Thymus (tissue), 11 donors: ENCODE results near the gene OR52E2. TPM values are rescaled to one million over a fixed set of nuclear protein-coding genes. Genes with fewer than 3 reads are reported as not detected.
"Not testable (repeated sequence)": the region's sequence is repeated elsewhere in the genome, so short reads cannot be mapped to it uniquely, and the experiment has no call there.

ENCODE experiments used
- DNase-seq, 9 donors: peaks; one replicate each; pipeline ENCODE4 v3.0.0-alpha.2; 2013; ENCODE audit warnings: low spot score in 9 of 9, low read depth in 6 of 9, missing footprints in 1 of 9
- H3K27ac ChIP-seq, 2 donors: one replicate each; pipeline ENCODE4 v1.5.1; 2013; ENCODE audit warnings: control low read depth in 1 of 2, low read depth in 1 of 2, low read length in 1 of 2, mild to moderate bottlenecking in 1 of 2, moderate library complexity in 1 of 2
- H3K27me3 ChIP-seq, 2 donors: one replicate each; pipeline ENCODE4 v1.5.1; 2013; ENCODE audit warnings: low read length in 1 of 2; ENCODE audit not compliant: control insufficient read depth in 2 of 2, insufficient read depth in 1 of 2
- H3K36me3 ChIP-seq, 2 donors: one replicate each; pipeline ENCODE4 v1.5.1; 2013; ENCODE audit warnings: low read length in 1 of 2, mild to moderate bottlenecking in 1 of 2, moderate library complexity in 1 of 2; ENCODE audit not compliant: control insufficient read depth in 2 of 2, insufficient read depth in 2 of 2
- H3K4me1 ChIP-seq, 2 donors: one replicate each; pipeline ENCODE4 v1.5.1; 2013; ENCODE audit warnings: low read length in 2 of 2; ENCODE audit not compliant: control insufficient read depth in 2 of 2, insufficient read depth in 2 of 2
- H3K4me3 ChIP-seq, 2 donors: one replicate each; pipeline ENCODE4 v1.5.1; 2013; ENCODE audit warnings: low read length in 2 of 2, control low read depth in 1 of 2, mild to moderate bottlenecking in 1 of 2
- H3K9me3 ChIP-seq, 2 donors: one replicate each; pipeline ENCODE4 v1.5.1; 2013; ENCODE audit warnings: low read length in 1 of 2, mild to moderate bottlenecking in 1 of 2; ENCODE audit not compliant: control insufficient read depth in 2 of 2, insufficient read depth in 1 of 2
- WGBS: extraction: QIAGEN DNeasy Blood & Tissue Kit; methylation state at CpG from one replicate; pipeline ENCODE4 v1.1.7; 2013; 5-methylcytosine and 5-hydroxymethylcytosine counted together
- polyA plus RNA-seq: library from polyadenylated mRNA; stranded (reverse); fragments of 200-250 nt; gene quantifications from one replicate; pipeline ENCODE4 v1.2.3, GENCODE V29; 2013
- total RNA-seq: library from RNA; stranded (reverse); fragments of 120-200 nt; gene quantifications from one replicate; pipeline ENCODE4 v1.2.4, GENCODE V29; 2013
- donor health status: healthy.

OR52E2 gene
- total and polyA plus RNA-seq, 2 donors: not detected

DNA sequence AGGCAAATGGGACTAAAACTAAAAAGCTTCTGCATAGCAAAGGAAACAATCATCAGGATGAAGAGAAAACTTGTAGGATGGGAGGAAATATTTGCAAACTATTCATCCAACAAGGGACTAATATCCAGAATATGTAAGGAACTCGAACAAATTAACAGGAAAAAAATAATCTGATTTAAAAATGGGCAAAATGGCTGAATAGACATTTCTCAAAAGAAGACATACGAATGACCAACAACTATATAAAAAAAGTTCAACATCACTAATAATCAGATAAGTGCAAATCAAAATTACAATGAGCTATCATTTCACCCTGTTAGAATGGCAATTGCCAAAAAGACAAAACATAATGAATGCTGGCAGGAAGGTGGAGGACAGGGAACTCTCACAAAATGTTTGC is 22.0 kb upstream of the OR52E2 start:
- H3K4me3 ChIP-seq: no peak overlapping the region
- no peak overlapping the region for H3K27ac ChIP-seq
- H3K27me3 ChIP-seq: no peaks in the 10 kb centered on the region
- 88% methylated on average over 2 of the region's 2 CpGs for WGBS
- no peak for DNase-seq
- no peaks in the 10 kb centered on the region for H3K4me1 ChIP-seq
- H3K9me3 ChIP-seq: no peaks in the 10 kb centered on the region
- no peaks in the 10 kb centered on the region for H3K36me3 ChIP-seq

DNA sequence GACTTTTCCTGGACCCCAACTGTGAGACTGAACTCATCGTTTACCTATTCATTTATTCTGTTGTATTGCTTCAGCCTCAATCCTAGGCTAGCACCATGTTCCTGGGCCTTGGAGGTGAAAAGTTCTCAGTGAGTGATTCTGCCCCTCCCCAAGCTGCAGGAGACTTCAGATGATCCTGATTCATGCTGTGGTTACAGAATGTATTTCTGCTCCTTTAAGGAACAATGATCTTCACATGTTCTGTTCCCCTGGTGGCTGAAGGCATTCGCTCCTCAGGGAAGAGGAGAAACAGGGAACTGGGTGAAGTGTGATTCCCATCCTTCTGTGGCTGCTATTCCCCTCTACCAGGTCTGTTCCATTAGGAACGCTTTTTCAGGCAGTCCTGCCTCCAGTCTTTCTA is 12.4 kb upstream of the OR52E2 start:
- WGBS: 70% methylated on average over 3 of the region's 3 CpGs
- no peaks in the 10 kb centered on the region for H3K36me3 ChIP-seq
- H3K27ac ChIP-seq: no peak overlapping the region
- no peaks in the 10 kb centered on the region for H3K9me3 ChIP-seq
- no peaks in the 10 kb centered on the region for H3K4me1 ChIP-seq
- no peak for DNase-seq
- no peak overlapping the region for H3K4me3 ChIP-seq
- no peaks in the 10 kb centered on the region for H3K27me3 ChIP-seq

DNA sequence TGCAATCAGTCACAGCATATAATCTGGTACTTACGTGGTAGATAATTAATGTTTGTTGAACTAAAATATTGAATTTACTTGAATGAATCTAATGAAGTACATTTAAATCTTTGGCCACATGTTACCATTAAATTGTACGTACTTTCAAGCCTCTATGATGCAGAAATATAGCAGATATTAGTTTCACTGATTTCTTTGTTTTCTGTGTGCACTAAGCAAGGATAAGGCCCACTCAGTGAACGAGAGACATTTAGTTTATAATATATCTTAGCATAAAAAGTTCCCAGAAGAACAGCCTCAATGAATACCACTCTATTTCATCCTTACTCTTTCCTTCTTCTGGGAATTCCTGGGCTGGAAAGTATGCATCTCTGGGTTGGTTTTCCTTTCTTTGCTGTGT is 9.8 kb upstream of the OR52E2 start, which contains the start of gene OR52E1:
Gene OR52E1 (plus strand): TSS at position 301 of the 400 bp plus-strand sequence.
- no peak for DNase-seq
- Histone ChIP-seq H3K9me3 (no peaks in the 10 kb centered on the region), H3K36me3 (no peaks in the 10 kb centered on the region), H3K4me3 (no peak within 1 kb of the TSS), H3K4me1 (no peaks in the 10 kb centered on the region), H3K27ac (no peak within 1 kb of the TSS), H3K27me3 (no peaks in the 10 kb centered on the region)
- 84% methylated on average over 3 of the region's 3 CpGs for WGBS

DNA sequence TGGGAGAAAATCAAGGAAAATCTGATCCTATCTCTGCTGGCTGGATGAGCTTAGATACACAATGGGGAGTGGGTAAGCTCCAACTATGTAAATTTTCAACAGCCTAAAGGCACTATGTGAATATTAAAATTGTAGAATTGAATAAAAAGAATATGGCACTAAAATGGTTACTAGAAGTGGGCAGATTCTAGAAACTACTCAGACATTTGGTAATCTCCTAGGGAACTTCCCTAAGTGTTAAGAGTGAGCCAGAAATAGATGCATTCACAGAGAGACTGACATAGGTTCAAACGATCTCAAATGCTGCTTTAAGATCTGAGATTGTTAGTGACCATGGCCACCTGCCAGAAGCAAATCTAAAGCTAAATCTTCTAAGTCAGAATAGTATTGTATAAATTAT is 5.6 kb upstream of the OR52E2 start:
- no peaks in the 10 kb centered on the region for H3K27me3 ChIP-seq
- H3K36me3 ChIP-seq: no peaks in the 10 kb centered on the region
- WGBS: 33% methylated on average over 1 of the region's 1 CpG

DNA sequence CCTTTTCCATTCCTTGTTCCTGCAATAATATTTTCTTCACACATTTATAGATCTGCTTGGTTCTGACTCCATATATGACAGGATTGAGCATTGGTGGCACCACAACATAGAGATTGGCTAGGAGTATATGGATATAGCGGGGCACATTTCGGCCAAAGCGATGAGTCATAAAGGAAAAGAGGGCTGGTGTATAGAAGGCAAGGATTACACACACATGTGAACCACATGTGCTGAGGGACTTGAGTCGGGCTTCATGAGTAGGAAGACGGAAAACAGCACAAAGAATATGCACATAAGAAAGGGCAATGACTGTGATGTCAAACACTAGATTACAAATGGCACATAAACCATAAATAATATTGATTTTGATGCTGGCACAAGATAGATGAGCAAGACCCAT is 748 bp downstream of the OR52E2 start:
- not testable (repeated sequence) for H3K27ac ChIP-seq, H3K9me3 ChIP-seq, H3K27me3 ChIP-seq, H3K4me3 ChIP-seq, H3K36me3 ChIP-seq, H3K4me1 ChIP-seq, DNase-seq
- 92% methylated on average over 5 of the region's 5 CpGs for WGBS

More for the DNA sequence above, 5.6 kb upstream of the OR52E2 start:
- Histone ChIP-seq H3K9me3 (no peaks in the 10 kb centered on the region), H3K27ac (no peak overlapping the region), H3K4me1 (no peaks in the 10 kb centered on the region), H3K4me3 (no peak overlapping the region)
- DNase-seq: no peak

DNA sequence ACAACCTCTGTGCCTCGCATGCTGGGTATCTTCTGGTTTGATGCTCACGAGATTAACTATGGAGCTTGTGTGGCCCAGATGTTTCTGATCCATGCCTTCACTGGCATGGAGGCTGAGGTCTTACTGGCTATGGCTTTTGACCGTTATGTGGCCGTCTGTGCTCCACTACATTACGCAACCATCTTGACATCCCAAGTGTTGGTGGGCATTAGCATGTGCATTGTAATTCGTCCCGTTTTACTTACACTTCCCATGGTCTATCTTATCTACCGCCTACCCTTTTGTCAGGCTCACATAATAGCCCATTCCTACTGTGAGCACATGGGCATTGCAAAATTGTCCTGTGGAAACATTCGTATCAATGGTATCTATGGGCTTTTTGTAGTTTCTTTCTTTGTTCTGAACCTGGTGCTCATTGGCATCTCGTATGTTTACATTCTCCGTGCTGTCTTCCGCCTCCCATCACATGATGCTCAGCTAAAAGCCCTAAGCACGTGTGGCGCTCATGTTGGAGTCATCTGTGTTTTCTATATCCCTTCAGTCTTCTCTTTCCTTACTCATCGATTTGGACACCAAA is 12.6 kb downstream of the OR52E2 start:
- H3K27me3 ChIP-seq: no peaks in the 10 kb centered on the region
- H3K4me3 ChIP-seq: no peak overlapping the region
- DNase-seq: no peak
- H3K36me3 ChIP-seq: no peaks in the 10 kb centered on the region
- WGBS: 95% methylated on average over 15 of the region's 15 CpGs
- no peaks in the 10 kb centered on the region for H3K9me3 ChIP-seq
- H3K4me1 ChIP-seq: no peaks in the 10 kb centered on the region
- no peak overlapping the region for H3K27ac ChIP-seq

DNA sequence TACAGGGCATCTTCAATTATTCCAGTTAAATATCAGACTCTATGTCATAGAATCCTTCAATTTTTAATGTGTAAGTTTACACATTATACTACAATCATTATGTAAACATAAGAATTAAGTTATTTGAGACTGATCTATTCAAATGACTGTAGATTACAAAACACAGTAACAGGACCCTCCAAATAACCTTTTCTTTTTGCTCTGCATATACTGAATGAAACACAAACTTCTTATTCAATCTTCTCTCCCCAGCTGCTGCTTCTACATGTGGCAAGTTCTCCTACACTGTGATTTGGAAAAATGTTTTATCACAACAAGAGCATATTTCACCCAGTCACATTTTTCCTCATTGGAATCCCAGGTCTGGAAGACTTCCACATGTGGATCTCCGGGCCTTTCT is 13.2 kb downstream of the OR52E2 start, which contains the start of gene OR52J3:
Gene OR52J3 (plus strand): TSS at position 301 of the 400 bp plus-strand sequence. CDS start 0 bp downstream, at position 301.
- 91% methylated on average over 1 of the region's 1 CpG for WGBS
- H3K36me3 ChIP-seq: no peaks in the 10 kb centered on the region
- H3K4me1 ChIP-seq: no peaks in the 10 kb centered on the region
- no peak within 1 kb of the TSS for H3K27ac ChIP-seq
- no peaks in the 10 kb centered on the region for H3K27me3 ChIP-seq
- no peak for DNase-seq
- H3K9me3 ChIP-seq: no peaks in the 10 kb centered on the region
- H3K4me3 ChIP-seq: no peak within 1 kb of the TSS

DNA sequence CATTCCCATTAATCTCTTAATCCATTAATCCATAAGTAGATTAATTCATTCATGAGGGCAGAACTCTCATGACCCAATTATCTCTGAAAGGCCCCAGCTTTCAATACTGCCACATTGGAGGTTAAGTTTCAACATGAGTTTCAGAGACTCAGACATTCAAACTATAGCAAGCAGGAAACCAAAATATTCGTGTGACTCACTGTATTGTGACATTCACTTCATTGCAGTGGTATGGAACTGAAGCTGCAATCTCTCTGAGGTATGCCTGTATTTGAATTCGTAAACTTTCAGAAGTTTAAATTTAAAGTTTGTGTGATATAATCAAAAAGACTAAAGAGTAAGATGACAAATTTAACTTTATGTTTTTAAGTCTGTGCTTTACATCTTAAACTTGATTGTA is 16.0 kb downstream of the OR52E2 start:
- Histone ChIP-seq H3K4me3 (no peak overlapping the region), H3K9me3 (no peaks in the 10 kb centered on the region), H3K27me3 (no peaks in the 10 kb centered on the region), H3K36me3 (no peaks in the 10 kb centered on the region), H3K4me1 (no peaks in the 10 kb centered on the region), H3K27ac (no peak overlapping the region)
- DNase-seq: no peak
- 71% methylated on average over 2 of the region's 2 CpGs for WGBS

DNA sequence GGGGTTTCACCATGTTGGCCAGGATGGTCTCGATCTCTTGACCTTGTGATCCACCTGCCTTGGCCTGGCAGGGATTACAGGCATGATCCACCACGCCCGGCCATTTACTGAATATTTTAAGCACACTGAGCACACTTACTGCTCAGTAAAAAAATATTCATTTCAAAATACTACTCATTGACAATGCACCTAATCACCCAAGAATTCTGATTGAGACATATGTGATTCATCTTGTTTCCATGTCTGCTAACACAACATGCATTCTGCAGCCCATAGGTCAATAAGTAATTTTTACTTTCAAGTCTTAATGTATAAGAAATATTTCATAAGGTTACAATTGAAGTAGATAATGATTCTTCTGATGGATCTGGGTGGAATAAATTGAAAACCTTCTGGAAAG is 17.3 kb downstream of the OR52E2 start:
- 57% methylated on average over 3 of the region's 3 CpGs for WGBS

More for the DNA sequence above, 17.3 kb downstream of the OR52E2 start:
- DNase-seq: no peak
- Histone ChIP-seq H3K27ac (no peak overlapping the region), H3K4me1 (no peaks in the 10 kb centered on the region), H3K27me3 (no peaks in the 10 kb centered on the region), H3K4me3 (no peak overlapping the region), H3K9me3 (no peaks in the 10 kb centered on the region), H3K36me3 (no peaks in the 10 kb centered on the region)
